ENCODE measurements around the gene CHI3L1. TPM values are rescaled to one million over a fixed set of nuclear protein-coding genes. Genes with fewer than 3 reads are reported as not detected.

CHI3L1 gene
- total and polyA plus RNA-seq, 10 of the 15 experiments (the other 5 are each of a cell fraction or from before 2014, with no cell fraction given) = 0.10 to 1.7 (median 0.39) TPM

- in situ Hi-C loops (cut with MboI) = no loop called here
- TF ChIP-seq SMARCA5 (IDR thresholded peaks at IDR 0.05) (no peak), ATF3 (IDR thresholded peaks at IDR 0.05; ENCODE audit: borderline replicate concordance, extremely low read depth, low read depth, low read length) (no peak), ASH2L (IDR thresholded peaks at IDR 0.05; ENCODE audit: borderline replicate concordance, low read depth) (no peak), E2F4 (IDR thresholded peaks at IDR 0.05; ENCODE audit: low read depth, low read length) (no peak), MLLT1 (IDR thresholded peaks at IDR 0.05) (no peak), CBX5 (IDR thresholded peaks at IDR 0.05; ENCODE audit: low read depth) (no peak), RFX5 (IDR thresholded peaks at IDR 0.05; ENCODE audit: low read depth, low read length) (no peak), CREM (IDR thresholded peaks at IDR 0.05; ENCODE audit: low read depth) (no peak), KLF5 (IDR thresholded peaks at IDR 0.05; ENCODE audit: partially characterized antibody) (no peak), IRF5 (IDR thresholded peaks at IDR 0.05; ENCODE audit: borderline replicate concordance) (no peak), MEF2A (IDR thresholded peaks at IDR 0.05; ENCODE audit: insufficient read depth, low read depth, low read length) (no peak), RELA (IDR thresholded peaks at IDR 0.05; ENCODE audit: borderline replicate concordance, partially characterized antibody) (no peak)
- TF ChIP-seq, protein P1, sequence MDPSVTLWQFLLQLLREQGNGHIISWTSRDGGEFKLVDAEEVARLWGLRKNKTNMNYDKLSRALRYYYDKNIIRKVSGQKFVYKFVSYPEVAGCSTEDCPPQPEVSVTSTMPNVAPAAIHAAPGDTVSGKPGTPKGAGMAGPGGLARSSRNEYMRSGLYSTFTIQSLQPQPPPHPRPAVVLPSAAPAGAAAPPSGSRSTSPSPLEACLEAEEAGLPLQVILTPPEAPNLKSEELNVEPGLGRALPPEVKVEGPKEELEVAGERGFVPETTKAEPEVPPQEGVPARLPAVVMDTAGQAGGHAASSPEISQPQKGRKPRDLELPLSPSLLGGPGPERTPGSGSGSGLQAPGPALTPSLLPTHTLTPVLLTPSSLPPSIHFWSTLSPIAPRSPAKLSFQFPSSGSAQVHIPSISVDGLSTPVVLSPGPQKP (IDR thresholded peaks at IDR 0.05; ENCODE audit: low read depth, low read length) = no peak
- TF ChIP-seq, protein P2, sequence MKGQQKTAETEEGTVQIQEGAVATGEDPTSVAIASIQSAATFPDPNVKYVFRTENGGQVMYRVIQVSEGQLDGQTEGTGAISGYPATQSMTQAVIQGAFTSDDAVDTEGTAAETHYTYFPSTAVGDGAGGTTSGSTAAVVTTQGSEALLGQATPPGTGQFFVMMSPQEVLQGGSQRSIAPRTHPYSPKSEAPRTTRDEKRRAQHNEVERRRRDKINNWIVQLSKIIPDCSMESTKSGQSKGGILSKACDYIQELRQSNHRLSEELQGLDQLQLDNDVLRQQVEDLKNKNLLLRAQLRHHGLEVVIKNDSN (IDR thresholded peaks at IDR 0.05; ENCODE audit: borderline replicate concordance, extremely low read length, insufficient read depth, low read depth, low read length) = no peak
- TF ChIP-seq, protein P3, sequence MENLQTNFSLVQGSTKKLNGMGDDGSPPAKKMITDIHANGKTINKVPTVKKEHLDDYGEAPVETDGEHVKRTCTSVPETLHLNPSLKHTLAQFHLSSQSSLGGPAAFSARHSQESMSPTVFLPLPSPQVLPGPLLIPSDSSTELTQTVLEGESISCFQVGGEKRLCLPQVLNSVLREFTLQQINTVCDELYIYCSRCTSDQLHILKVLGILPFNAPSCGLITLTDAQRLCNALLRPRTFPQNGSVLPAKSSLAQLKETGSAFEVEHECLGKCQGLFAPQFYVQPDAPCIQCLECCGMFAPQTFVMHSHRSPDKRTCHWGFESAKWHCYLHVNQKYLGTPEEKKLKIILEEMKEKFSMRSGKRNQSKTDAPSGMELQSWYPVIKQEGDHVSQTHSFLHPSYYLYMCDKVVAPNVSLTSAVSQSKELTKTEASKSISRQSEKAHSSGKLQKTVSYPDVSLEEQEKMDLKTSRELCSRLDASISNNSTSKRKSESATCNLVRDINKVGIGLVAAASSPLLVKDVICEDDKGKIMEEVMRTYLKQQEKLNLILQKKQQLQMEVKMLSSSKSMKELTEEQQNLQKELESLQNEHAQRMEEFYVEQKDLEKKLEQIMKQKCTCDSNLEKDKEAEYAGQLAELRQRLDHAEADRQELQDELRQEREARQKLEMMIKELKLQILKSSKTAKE (IDR thresholded peaks at IDR 0.05; ENCODE audit: low read depth, poor library complexity, severe bottlenecking) = no peak
Measured at GRCh38 chr1:203189951-203190352, 3.4 kb upstream of the CHI3L1 start.

More at GRCh38 chr1:203189951-203190352, 3.4 kb upstream of the CHI3L1 start:
- H3K27ac ChIP-seq (ENCODE audit: control insufficient read depth, insufficient read depth) = no peak overlapping the region
- no peaks in the 10 kb centered on the region for H3K9me3 ChIP-seq (replicated peaks; ENCODE audit: control insufficient read depth, insufficient read depth, low read length)
- H4K20me1 ChIP-seq (ENCODE audit: control insufficient read depth, insufficient read depth) = no peaks in the 10 kb centered on the region
- SMC1A ChIA-PET (ENCODE audit: uncharacterized antibody, unreplicated experiment) = interaction anchor here (0.9 to 2.3 kb wide), 2 partner anchors 17 to 19 kb away, joined by 3 to 8 read pairs; no protein-coding TSS in a partner anchor
- intact Hi-C loops (cut with micrococcal nuclease; ENCODE audit: unreplicated experiment) = no loop called here
- no peaks in the 10 kb centered on the region for H3K79me2 ChIP-seq (ENCODE audit: control insufficient read depth, insufficient read depth, low read length)
- no peaks in the 10 kb centered on the region for H3K36me3 ChIP-seq (ENCODE audit: control insufficient read depth in 2 of 2, insufficient read depth in 2 of 2, low read length in 1 of 2)
- H2AFZ ChIP-seq (ENCODE audit: control insufficient read depth, low read depth, low read length) = no peak overlapping the region
- no peak overlapping the region for H3K9ac ChIP-seq (ENCODE audit: control insufficient read depth, insufficient read depth, low read length)
- H3K4me1 ChIP-seq (ENCODE audit: control insufficient read depth, insufficient read depth, low read length) = no peaks in the 10 kb centered on the region
- ATAC-seq (no peak), DNase-seq (ENCODE audit: low read depth, low spot score) (no peak), FAIRE-seq (no peak)
- no TSS peak for BruUV-seq (replicated peaks)
- H3K27me3 ChIP-seq (replicated peaks in 1 of 2; ENCODE audit: control insufficient read depth in 2 of 2, insufficient read depth in 2 of 2, low read length in 1 of 2) = no peaks in the 10 kb centered on the region
- no peak overlapping the region for H3K4me3 ChIP-seq
- CTCF ChIA-PET = interaction anchor here (1.1 to 1.3 kb wide), 2 partner anchors 17 to 151 kb away, joined by 3 to 4 read pairs; no protein-coding TSS in a partner anchor
- RAD21 ChIA-PET (ENCODE audit: unreplicated experiment) = no interaction called here
- no peak overlapping the region for H3K4me2 ChIP-seq (ENCODE audit: control insufficient read depth, insufficient read depth)
- 51% methylated on average over 7 of the region's 7 CpGs for WGBS (ENCODE audit: insufficient coverage, insufficient replicate concordance, low lambda C conversion rate, missing lambda C conversion rate)
- POLR2A ChIA-PET = no interaction called here

Measured in GM12878 (cell line).